ENCODE data around the gene SERTAD1. TPM values are rescaled to one million over a fixed set of nuclear protein-coding genes. Genes with fewer than 3 reads are reported as not detected.

Gene SERTAD1
- total and polyA plus RNA-seq, 2 of the 4 experiments (the other 2 are of a cell fraction) = 21.1 to 27.4 TPM

DNA sequence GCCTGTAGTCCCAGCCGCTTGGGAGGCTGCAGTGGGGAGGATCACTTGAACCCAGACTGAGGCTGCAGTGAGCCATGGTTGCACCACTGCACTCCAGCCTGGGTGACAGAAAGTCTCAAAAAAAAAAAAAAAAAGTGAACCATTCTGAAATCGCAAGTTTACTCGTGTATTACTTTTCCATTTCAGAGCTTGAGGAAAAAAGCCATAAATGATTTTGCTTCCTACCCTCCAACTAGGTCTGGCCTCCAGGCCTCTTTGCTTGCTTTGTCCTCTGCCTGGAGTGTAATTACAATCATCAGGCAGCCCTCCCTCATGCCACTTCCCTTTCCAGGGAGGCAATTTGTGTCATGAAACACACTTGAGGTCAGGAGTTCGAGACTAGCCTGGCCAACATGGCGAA, 31.3 kb upstream of the SERTAD1 start:
- no peak overlapping the region for H3K4me2 ChIP-seq (ENCODE audit: low read depth, low read length)
- H2BK15ac ChIP-seq (ENCODE audit: low read depth, low read length) = no peak overlapping the region
- H2BK120ac ChIP-seq (ENCODE audit: low read depth, low read length) = no peak overlapping the region
- DNase-seq (no peak), ATAC-seq (ENCODE audit: low read depth) (no peak)
- H3K9me1 ChIP-seq (ENCODE audit: insufficient read depth, low read length) = peaks cover 2% of the 10 kb centered on the region; the same call in 1 of the 2 replicates
- WGBS, 2 experiments (ENCODE audit: extremely low coverage in 2 of 2, insufficient read length in 1 of 2) = no CpG with 5 or more reads among the region's 5 CpGs
- H3K79me1 ChIP-seq (ENCODE audit: low read depth in 1 of 2, low read length in 2 of 2) = peaks cover 0 to 6% of the 10 kb centered on the region in 2 experiments; a peak in 2 of 4 replicates
- in situ Hi-C loops (cut with MboI; ENCODE audit: low sequenced_read_pairs) = no loop called here
- H3K27me3 ChIP-seq (ENCODE audit: control insufficient read depth, insufficient read depth, low read length) = no peaks in the 10 kb centered on the region
- POLR2A ChIA-PET (ENCODE audit: unreplicated experiment) = no interaction called here
- H2AK9ac ChIP-seq (replicated peaks; ENCODE audit: low read depth, low read length, poor library complexity) = no peak overlapping the region
- no peak overlapping the region for H3K14ac ChIP-seq (replicated peaks; ENCODE audit: low read depth, low read length)
- H3K18ac ChIP-seq (ENCODE audit: low read depth, low read length) = no peak overlapping the region
- H2AFZ ChIP-seq (replicated peaks; ENCODE audit: low read length, poor library complexity) = no peak overlapping the region
- H3K9me3 ChIP-seq (ENCODE audit: control insufficient read depth, insufficient read depth, low read length) = no peaks in the 10 kb centered on the region
- H4K91ac ChIP-seq (ENCODE audit: insufficient read depth, low read depth, low read length) = no peak overlapping the region
- H4K8ac ChIP-seq (ENCODE audit: low read depth in 2 of 2, low read length in 2 of 2) = no peak overlapping the region
- no peak overlapping the region for H2BK5ac ChIP-seq (ENCODE audit: low read depth, low read length, poor library complexity, severe bottlenecking)
- no peak overlapping the region for H3K4ac ChIP-seq (ENCODE audit: low read depth, low read length)
- H4K5ac ChIP-seq (ENCODE audit: low read depth, low read length) = no peak overlapping the region
- H4K20me1 ChIP-seq (ENCODE audit: insufficient read depth, low read length) = peaks cover 4% of the 10 kb centered on the region; the same call in 1 of the 2 replicates
- no peak overlapping the region for H3K56ac ChIP-seq (ENCODE audit: extremely low read depth, insufficient read depth, low read length)
- no peak for TF ChIP-seq MXI1 (IDR thresholded peaks at IDR 0.05; ENCODE audit: borderline replicate concordance, low read depth, low read length)
- TF ChIP-seq ELK1 (IDR thresholded peaks at IDR 0.05; ENCODE audit: borderline replicate concordance, low read depth, low read length) = no peak
- TF ChIP-seq CEBPB (IDR thresholded peaks at IDR 0.05; ENCODE audit: low read depth, low read length) = no peak
- TF ChIP-seq MAZ (IDR thresholded peaks at IDR 0.05; ENCODE audit: borderline replicate concordance, low read depth, low read length) = no peak
- TF ChIP-seq POLR2A (IDR thresholded peaks at IDR 0.05; ENCODE audit: low read depth, low read length) = no peak
- no peak for TF ChIP-seq RCOR1 (IDR thresholded peaks at IDR 0.05; ENCODE audit: insufficient replicate concordance, low read length)
- TF ChIP-seq MAFK (IDR thresholded peaks at IDR 0.05; ENCODE audit: low read depth, low read length) = no peak
- TF ChIP-seq SMC3 (IDR thresholded peaks at IDR 0.05; ENCODE audit: low read depth, low read length) = no peak
- TF ChIP-seq NFE2L2 (IDR thresholded peaks at IDR 0.05; ENCODE audit: low read depth, low read length) = no peak
- no peak for TF ChIP-seq BHLHE40 (IDR thresholded peaks at IDR 0.05; ENCODE audit: low read depth, low read length)
- no peak for TF ChIP-seq FOS (IDR thresholded peaks at IDR 0.05; ENCODE audit: low read depth, low read length)
- TF ChIP-seq USF2 (IDR thresholded peaks at IDR 0.05; ENCODE audit: low read depth, low read length) = no peak
- no peak for TF ChIP-seq CHD1 (IDR thresholded peaks at IDR 0.05; ENCODE audit: low read depth, low read length)
- TF ChIP-seq RFX5 (IDR thresholded peaks at IDR 0.05; ENCODE audit: low read depth, low read length) = no peak
- TF ChIP-seq, protein P1, sequence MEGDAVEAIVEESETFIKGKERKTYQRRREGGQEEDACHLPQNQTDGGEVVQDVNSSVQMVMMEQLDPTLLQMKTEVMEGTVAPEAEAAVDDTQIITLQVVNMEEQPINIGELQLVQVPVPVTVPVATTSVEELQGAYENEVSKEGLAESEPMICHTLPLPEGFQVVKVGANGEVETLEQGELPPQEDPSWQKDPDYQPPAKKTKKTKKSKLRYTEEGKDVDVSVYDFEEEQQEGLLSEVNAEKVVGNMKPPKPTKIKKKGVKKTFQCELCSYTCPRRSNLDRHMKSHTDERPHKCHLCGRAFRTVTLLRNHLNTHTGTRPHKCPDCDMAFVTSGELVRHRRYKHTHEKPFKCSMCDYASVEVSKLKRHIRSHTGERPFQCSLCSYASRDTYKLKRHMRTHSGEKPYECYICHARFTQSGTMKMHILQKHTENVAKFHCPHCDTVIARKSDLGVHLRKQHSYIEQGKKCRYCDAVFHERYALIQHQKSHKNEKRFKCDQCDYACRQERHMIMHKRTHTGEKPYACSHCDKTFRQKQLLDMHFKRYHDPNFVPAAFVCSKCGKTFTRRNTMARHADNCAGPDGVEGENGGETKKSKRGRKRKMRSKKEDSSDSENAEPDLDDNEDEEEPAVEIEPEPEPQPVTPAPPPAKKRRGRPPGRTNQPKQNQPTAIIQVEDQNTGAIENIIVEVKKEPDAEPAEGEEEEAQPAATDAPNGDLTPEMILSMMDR (conservative IDR thresholded peaks at IDR 0.05; ENCODE audit: low read depth, low read length) = no peak
- no peak for TF ChIP-seq RAD21 (IDR thresholded peaks at IDR 0.05; ENCODE audit: low read length)
- H2BK20ac ChIP-seq (ENCODE audit: low read depth, low read length) = no peak overlapping the region
- BruUV-seq (replicated peaks) = no TSS peak
- CTCF ChIA-PET = no interaction called here
- no peak overlapping the region for H3K9ac ChIP-seq (ENCODE audit: low read depth, low read length)
- no peak overlapping the region for H2AK5ac ChIP-seq (ENCODE audit: low read depth, low read length)
- peaks cover 3% of the 10 kb centered on the region; the same call in 1 of the 2 replicates for H3K36me3 ChIP-seq (ENCODE audit: control insufficient read depth, insufficient read depth, low read length)
- no peak overlapping the region for H3K27ac ChIP-seq (ENCODE audit: insufficient read depth, low read length)
- dilution Hi-C loops (cut with HindIII; ENCODE audit: low sequenced_read_pairs, unreplicated experiment) = no loop called here
- no peak overlapping the region for H3K4me3 ChIP-seq (ENCODE audit: insufficient read depth, low read depth, low read length)
- intact Hi-C loops (cut with micrococcal nuclease) = no loop called here
- H3K4me1 ChIP-seq (ENCODE audit: control insufficient read depth, insufficient read depth, low read length) = no peaks in the 10 kb centered on the region; the same call in 1 of the 2 replicates
- H3K23ac ChIP-seq (ENCODE audit: low read depth, low read length) = no peak overlapping the region

All from IMR-90 (cell line).